K562 (cell line): Measurements from ENCODE around the gene PRELID2. TPM values are rescaled to one million over a fixed set of nuclear protein-coding genes. Genes with fewer than 3 reads are reported as not detected.

ENCODE experiments used
- CBX3 ChIP-seq, 2 experiments: IDR thresholded peaks; 1 replicate in 1 of 2; 2 replicates in 1 of 2; pipeline ENCODE4 v1.6.1; 2012; ENCODE audit warnings: inconsistent platforms in 2 of 2, low read length in 2 of 2, borderline replicate concordance in 1 of 2, control low read depth in 1 of 2
- CHD1 ChIP-seq: fragments of 200-600 bp; sonication (generic); IDR thresholded peaks from one replicate; pipeline ENCODE4 v1.6.1; 2012; ENCODE audit warnings: mild to moderate bottlenecking, moderate library complexity, low read length, inconsistent platforms
- FOXK2 ChIP-seq, 2 experiments: fragments of 450-650 bp; IDR thresholded peaks in 1 of 2; conservative IDR thresholded peaks in 1 of 2; 2 replicates each; pipeline ENCODE4 v1.6.1; 2016; ENCODE audit warnings: low read depth in 2 of 2, mild to moderate bottlenecking in 1 of 2
- LARP7 ChIP-seq: fragments of 450-650 bp; IDR thresholded peaks from 2 replicates; pipeline ENCODE4 v1.6.1; 2016
- MCM7 ChIP-seq, 2 experiments: fragments of 450-650 bp; IDR thresholded peaks; 2 replicates each; pipeline ENCODE4 v1.6.1; 2016 to 2018
- PCBP2 ChIP-seq: fragments of 200-400 bp; formaldehyde crosslinking; IDR thresholded peaks from 2 replicates; pipeline ENCODE4 v1.6.1; 2018; ENCODE audit warnings: low read length, low read depth, mild to moderate bottlenecking, moderate library complexity; ENCODE audit not compliant: poor library complexity, severe bottlenecking
- PHB ChIP-seq: fragments of 250-450 bp; sonication (Bioruptor Pico); IDR thresholded peaks from 2 replicates; pipeline ENCODE4 v1.5.0; 2021
- SIX5 ChIP-seq, 2 experiments: IDR thresholded peaks; 2 replicates each; pipeline ENCODE4 v1.6.1; 2011; ENCODE audit warnings: low read length in 2 of 2, borderline replicate concordance in 1 of 2, low read depth in 1 of 2, mild to moderate bottlenecking in 1 of 2, moderate library complexity in 1 of 2; ENCODE audit not compliant: insufficient read depth in 1 of 2
- SMAD3 ChIP-seq: fragments of 450-650 bp; formaldehyde crosslinking; conservative IDR thresholded peaks from 2 replicates; pipeline ENCODE4 v1.4.0; 2020; ENCODE audit warnings: mild to moderate bottlenecking
- XRCC4 ChIP-seq: IDR thresholded peaks from one replicate; pipeline ENCODE4 v1.6.1; 2011; ENCODE audit not compliant: insufficient read depth, insufficient read length; ENCODE audit errors: extremely low read depth
- ZNF253 ChIP-seq: fragments of 250-450 bp; sonication (Bioruptor Pico); conservative IDR thresholded peaks from 2 replicates; pipeline ENCODE4 v1.6.1; 2021; ENCODE audit warnings: mild to moderate bottlenecking
- ZZZ3 ChIP-seq: fragments of 450-650 bp; IDR thresholded peaks from 2 replicates; pipeline ENCODE4 v1.6.1; 2016; ENCODE audit warnings: antibody characterized with exemption, mild to moderate bottlenecking, moderate library complexity
- polyA plus RNA-seq, 8 experiments: library from polyadenylated mRNA; depleted of rRNA in 4 of 8; stranded (reverse) in 5 of 8; unstranded in 3 of 8; fragments of >200 nt; fragmentation: Nextera tagmentation in 2 of 8; fragmentation: Illumina TruSeq in 1 of 8; extraction: Ambion mirVana in 2 of 8; extraction: Trizol in 1 of 8; gene quantifications; 2 replicates each; pipeline versions ENCODE4 v1.2.1 to v1.2.3, GENCODE V29; 2011 to 2014; ENCODE audit warnings: inconsistent platforms in 1 of 8, missing spikeins in 1 of 8
- total RNA-seq, 7 experiments: library from RNA; depleted of rRNA in 6 of 7; stranded (reverse); fragments of >200 nt in 6 of 7; fragmentation: Illumina TruSeq in 2 of 7; extraction: Trizol in 2 of 7; gene quantifications; 2 replicates each; pipeline versions ENCODE4 v1.2.1 to v1.2.3, GENCODE V29; 2011 to 2021; ENCODE audit warnings: low replicate concordance in 1 of 7
- TF ChIP-seq, protein P1 (sequence below): fragments of 450-650 bp; formaldehyde crosslinking; IDR thresholded peaks from 2 replicates; pipeline ENCODE4 v1.4.0; 2020; ENCODE audit warnings: mild to moderate bottlenecking, moderate library complexity
- TF ChIP-seq, protein P2 (sequence below): fragments of 200-800 bp; sonication (Bioruptor generic); IDR thresholded peaks from 2 replicates; pipeline ENCODE4 v1.6.1; 2017; ENCODE audit warnings: missing genetic modification characterization, missing compliant biosample characterization
- TF ChIP-seq, protein P3 (sequence below): fragments of 450-650 bp; IDR thresholded peaks from 2 replicates; pipeline ENCODE4 v1.6.1; 2018; ENCODE audit not compliant: partially characterized antibody
- TF ChIP-seq, protein P4 (sequence below): sonication (generic); formaldehyde crosslinking; IDR thresholded peaks from 2 replicates; pipeline ENCODE4 v1.8.1; 2023; ENCODE audit warnings: missing genetic modification reagents, mild to moderate bottlenecking, borderline replicate concordance

Gene PRELID2
- total and polyA plus RNA-seq, 9 of the 15 experiments (the other 6 are each of a cell fraction or from before 2014, with no cell fraction given): 6.4 to 68.2 (median 28.8) TPM

DNA sequence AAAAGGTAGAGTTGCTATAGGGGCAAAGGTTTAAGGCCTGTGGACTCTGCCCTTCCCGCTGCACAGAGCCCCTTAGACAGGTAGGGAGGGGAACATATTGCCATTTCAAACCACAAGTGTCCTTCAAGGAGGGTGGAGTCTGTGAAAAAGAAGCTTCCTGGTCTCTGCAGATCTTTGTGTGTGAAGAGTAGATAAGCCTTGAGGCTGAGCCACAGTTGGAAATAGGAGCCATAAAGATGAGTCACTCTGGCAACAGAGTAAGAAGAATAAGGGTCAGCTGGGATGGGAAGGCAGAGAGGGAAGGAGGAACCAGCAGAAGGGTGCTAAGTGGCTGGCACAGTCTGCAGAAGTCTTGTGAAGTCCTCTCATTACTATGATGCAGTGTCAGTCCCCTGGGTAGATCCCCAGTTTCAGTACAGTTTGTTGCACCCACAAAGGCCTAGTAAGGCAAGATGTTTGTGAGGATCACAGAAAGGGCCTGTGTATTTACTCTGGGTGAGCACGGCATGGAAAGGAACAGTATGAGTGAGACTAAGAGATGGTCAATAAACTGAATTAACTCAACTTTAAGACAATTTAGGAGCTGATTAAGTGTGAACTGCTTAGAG lies 19.6 kb upstream of the PRELID2 start (continued):
- TF ChIP-seq MCM7 (IDR thresholded peaks at IDR 0.05): no peak
- TF ChIP-seq ZNF253 (CRISPR knock-in tag): no peak
- no peak for TF ChIP-seq ZZZ3
- TF ChIP-seq SMAD3 (CRISPR knock-in tag): peak; percentile 47; the same call in 1 of the 2 replicates
- TF ChIP-seq, protein P1, sequence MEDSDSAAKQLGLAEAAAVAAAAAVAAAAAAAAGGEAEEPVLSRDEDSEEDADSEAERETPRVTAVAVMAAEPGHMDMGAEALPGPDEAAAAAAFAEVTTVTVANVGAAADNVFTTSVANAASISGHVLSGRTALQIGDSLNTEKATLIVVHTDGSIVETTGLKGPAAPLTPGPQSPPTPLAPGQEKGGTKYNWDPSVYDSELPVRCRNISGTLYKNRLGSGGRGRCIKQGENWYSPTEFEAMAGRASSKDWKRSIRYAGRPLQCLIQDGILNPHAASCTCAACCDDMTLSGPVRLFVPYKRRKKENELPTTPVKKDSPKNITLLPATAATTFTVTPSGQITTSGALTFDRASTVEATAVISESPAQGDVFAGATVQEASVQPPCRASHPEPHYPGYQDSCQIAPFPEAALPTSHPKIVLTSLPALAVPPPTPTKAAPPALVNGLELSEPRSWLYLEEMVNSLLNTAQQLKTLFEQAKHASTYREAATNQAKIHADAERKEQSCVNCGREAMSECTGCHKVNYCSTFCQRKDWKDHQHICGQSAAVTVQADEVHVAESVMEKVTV (CRISPR knock-in tag): no peak
- TF ChIP-seq, protein P2, sequence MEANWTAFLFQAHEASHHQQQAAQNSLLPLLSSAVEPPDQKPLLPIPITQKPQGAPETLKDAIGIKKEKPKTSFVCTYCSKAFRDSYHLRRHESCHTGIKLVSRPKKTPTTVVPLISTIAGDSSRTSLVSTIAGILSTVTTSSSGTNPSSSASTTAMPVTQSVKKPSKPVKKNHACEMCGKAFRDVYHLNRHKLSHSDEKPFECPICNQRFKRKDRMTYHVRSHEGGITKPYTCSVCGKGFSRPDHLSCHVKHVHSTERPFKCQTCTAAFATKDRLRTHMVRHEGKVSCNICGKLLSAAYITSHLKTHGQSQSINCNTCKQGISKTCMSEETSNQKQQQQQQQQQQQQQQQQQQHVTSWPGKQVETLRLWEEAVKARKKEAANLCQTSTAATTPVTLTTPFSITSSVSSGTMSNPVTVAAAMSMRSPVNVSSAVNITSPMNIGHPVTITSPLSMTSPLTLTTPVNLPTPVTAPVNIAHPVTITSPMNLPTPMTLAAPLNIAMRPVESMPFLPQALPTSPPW: peak; percentile 64
- TF ChIP-seq PHB (CRISPR knock-in tag): no peak
- TF ChIP-seq PCBP2: no peak
- TF ChIP-seq CBX3 (IDR thresholded peaks at IDR 0.05; ENCODE audit: borderline replicate concordance in 1 of 2, low read length in 2 of 2): peak in 1 of 2 experiments; percentile 93; a peak in 1 of 3 replicates
- TF ChIP-seq, protein P3, sequence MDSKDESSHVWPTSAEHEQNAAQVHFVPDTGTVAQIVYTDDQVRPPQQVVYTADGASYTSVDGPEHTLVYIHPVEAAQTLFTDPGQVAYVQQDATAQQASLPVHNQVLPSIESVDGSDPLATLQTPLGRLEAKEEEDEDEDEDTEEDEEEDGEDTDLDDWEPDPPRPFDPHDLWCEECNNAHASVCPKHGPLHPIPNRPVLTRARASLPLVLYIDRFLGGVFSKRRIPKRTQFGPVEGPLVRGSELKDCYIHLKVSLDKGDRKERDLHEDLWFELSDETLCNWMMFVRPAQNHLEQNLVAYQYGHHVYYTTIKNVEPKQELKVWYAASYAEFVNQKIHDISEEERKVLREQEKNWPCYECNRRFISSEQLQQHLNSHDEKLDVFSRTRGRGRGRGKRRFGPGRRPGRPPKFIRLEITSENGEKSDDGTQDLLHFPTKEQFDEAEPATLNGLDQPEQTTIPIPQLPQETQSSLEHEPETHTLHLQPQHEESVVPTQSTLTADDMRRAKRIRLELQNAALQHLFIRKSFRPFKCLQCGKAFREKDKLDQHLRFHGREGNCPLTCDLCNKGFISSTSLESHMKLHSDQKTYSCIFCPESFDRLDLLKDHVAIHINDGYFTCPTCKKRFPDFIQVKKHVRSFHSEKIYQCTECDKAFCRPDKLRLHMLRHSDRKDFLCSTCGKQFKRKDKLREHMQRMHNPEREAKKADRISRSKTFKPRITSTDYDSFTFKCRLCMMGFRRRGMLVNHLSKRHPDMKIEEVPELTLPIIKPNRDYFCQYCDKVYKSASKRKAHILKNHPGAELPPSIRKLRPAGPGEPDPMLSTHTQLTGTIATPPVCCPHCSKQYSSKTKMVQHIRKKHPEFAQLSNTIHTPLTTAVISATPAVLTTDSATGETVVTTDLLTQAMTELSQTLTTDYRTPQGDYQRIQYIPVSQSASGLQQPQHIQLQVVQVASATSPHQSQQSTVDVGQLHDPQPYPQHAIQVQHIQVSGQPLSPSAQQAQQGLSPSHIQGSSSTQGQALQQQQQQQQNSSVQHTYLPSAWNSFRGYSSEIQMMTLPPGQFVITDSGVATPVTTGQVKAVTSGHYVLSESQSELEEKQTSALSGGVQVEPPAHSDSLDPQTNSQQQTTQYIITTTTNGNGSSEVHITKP: peak; percentile 86
- no peak for TF ChIP-seq CHD1
- TF ChIP-seq XRCC4: no peak
- peak; percentile 89 to 94 for TF ChIP-seq FOXK2 (conservative IDR thresholded peaks at IDR 0.05 in 1 of 2, IDR thresholded peaks at IDR 0.05 in 1 of 2; ENCODE audit: low read depth in 2 of 2)
- no peak for TF ChIP-seq SIX5 (IDR thresholded peaks at IDR 0.05; ENCODE audit: borderline replicate concordance in 1 of 2, insufficient read depth in 1 of 2, low read depth in 1 of 2, low read length in 2 of 2)
- TF ChIP-seq, protein P4, sequence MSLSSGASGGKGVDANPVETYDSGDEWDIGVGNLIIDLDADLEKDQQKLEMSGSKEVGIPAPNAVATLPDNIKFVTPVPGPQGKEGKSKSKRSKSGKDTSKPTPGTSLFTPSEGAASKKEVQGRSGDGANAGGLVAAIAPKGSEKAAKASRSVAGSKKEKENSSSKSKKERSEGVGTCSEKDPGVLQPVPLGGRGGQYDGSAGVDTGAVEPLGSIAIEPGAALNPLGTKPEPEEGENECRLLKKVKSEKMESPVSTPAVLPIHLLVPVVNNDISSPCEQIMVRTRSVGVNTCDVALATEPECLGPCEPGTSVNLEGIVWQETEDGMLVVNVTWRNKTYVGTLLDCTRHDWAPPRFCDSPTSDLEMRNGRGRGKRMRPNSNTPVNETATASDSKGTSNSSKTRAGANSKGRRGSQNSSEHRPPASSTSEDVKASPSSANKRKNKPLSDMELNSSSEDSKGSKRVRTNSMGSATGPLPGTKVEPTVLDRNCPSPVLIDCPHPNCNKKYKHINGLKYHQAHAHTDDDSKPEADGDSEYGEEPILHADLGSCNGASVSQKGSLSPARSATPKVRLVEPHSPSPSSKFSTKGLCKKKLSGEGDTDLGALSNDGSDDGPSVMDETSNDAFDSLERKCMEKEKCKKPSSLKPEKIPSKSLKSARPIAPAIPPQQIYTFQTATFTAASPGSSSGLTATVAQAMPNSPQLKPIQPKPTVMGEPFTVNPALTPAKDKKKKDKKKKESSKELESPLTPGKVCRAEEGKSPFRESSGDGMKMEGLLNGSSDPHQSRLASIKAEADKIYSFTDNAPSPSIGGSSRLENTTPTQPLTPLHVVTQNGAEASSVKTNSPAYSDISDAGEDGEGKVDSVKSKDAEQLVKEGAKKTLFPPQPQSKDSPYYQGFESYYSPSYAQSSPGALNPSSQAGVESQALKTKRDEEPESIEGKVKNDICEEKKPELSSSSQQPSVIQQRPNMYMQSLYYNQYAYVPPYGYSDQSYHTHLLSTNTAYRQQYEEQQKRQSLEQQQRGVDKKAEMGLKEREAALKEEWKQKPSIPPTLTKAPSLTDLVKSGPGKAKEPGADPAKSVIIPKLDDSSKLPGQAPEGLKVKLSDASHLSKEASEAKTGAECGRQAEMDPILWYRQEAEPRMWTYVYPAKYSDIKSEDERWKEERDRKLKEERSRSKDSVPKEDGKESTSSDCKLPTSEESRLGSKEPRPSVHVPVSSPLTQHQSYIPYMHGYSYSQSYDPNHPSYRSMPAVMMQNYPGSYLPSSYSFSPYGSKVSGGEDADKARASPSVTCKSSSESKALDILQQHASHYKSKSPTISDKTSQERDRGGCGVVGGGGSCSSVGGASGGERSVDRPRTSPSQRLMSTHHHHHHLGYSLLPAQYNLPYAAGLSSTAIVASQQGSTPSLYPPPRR (CRISPR knock-in tag): no peak
- no peak for TF ChIP-seq LARP7
